Measurements from ENCODE around the gene ASB7.

GRCh38 chr15:100691321-100691720 is 88.9 kb downstream of the ASB7 start:
- TF ChIP-seq CTCF (IDR thresholded peaks at IDR 0.05) (no peak), POLR2A (IDR thresholded peaks at IDR 0.05) (no peak)

Data from adrenal gland (tissue), 5 donors.